NCI-H1694 (cell line): ENCODE results near the gene PDPK1.
"Not testable (repeated sequence)": the region's sequence is repeated elsewhere in the genome, so short reads cannot be mapped to it uniquely, and the experiment has no call there.

Source experiments
- DNase-seq: peaks from one replicate; lab custom pipeline; 2025; lab: John Stamatoyannopoulos, UW

The PDPK1 gene

DNA sequence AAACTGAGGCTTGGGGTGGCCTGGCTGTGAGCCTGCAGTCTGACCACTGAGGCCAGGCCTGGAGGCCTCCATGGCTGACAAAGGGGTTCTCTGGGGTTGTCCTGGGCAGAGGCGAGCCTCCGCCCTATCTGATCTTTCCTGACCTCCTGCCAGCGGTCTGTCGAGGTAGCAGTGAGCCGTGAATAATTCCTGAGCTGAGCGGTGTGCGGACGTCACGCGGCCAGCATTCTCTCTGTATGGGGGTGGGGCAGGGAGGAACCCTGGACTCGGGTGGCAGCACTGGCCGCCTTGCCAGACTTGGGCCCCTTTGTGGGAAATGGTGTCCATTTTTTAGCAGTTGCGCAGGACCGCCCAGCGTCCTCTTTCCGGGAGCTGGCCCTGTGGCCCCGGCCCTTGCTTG is 74.1 kb downstream of the PDPK1 start:
- DNase-seq = not testable (repeated sequence)

DNA sequence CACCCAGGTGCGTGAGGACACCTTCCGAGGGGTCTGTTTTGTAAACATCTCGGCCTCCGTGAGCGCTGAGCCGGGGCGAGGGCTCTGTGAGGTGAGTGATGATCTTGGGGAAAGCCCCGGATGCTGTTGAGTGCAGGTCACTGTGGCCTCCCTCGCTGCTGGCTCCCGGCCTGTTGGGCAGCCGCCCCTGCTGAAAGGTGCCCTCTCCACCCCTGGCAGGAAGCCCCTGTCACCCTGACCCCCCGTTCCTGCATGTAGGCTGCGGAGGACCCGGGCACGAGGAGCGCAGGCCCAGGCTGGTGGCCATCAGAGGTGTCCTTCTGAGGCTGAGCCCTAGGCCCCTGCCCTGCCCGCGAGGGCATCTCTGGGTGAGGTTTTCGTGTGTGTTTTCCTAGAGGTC is 75.4 kb downstream of the PDPK1 start:
- not testable (repeated sequence) for DNase-seq

DNA sequence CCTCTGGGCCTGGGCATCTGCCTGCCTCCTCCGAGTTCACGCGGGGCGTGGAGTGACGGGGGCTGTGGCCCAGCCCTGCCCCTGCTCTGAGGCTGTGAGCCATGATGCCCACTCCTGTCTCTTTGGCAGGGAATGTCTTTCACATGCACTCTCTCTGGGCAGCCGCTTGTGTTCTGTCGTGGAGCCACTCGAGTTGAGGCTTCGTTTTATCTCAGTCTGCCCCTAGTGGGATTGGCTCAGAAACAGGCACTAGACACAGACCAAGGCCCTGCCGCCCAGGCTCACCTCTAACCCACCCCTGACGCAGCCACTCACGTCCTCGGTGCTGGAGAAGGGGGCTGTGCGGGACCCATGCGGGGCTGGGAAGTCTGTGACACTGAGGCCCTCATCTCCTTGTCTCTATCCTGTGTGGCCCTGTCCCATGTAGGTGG is 77.0 kb downstream of the PDPK1 start:
- DNase-seq = no peak

DNA sequence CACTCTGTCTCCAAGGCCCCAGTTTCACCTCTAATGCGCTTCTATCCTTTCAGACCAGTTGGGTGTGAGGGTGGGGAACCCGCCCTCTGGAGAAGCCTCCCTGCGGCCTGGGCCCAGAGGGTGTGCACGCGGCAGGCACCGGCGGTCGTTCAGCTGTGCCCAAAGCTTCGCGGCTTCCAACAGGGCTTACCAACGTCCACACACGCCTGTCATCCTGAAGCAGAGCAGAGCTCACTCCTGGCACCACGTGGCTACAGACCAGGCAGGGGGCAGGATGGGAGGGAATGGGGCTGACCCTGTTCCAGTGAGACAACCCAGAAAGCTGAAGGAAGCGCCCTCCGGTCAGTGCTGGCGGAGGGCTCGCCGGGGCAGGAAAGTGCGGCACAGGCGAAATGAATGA is 81.1 kb downstream of the PDPK1 start:
- DNase-seq = not testable (repeated sequence)

DNA sequence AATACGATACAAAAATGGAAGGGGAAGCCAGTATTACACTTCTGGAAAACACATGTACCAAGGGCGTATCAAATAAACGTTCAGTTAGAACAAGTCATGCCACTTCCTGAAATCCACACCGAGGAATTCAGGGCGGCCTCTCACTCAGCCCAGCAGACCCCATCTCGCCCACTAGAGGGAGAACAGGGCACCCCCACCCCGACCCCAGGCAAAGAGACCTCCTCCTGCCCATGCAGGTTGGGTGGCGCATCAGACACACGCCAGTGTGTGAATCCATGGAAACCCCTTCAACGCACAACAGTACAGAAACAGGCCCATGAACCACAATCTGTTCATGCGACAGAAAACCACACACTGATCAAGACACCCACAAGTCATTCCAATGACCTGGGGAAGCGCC is 81.8 kb downstream of the PDPK1 start:
- DNase-seq = not testable (repeated sequence)

DNA sequence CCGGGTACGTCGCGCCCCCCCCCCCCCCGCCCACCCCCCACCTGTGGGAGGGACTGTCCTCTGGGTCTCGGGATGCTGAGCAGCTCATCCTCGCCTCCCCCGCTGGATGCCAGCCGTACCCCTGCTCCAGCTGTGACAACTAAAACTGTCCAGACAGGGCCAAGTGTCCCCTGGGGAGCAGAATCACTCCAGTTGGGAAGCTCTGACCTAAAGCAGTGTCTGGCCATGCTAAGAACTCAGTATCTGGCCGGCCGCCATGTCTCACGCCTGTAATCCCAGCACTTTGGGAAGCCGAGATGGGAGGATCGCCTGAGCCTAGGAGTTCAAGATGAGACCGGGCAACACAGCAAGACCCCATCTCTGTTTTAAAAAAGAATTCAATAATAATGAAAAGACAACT is 83.0 kb downstream of the PDPK1 start:
- not testable (repeated sequence) for DNase-seq

DNA sequence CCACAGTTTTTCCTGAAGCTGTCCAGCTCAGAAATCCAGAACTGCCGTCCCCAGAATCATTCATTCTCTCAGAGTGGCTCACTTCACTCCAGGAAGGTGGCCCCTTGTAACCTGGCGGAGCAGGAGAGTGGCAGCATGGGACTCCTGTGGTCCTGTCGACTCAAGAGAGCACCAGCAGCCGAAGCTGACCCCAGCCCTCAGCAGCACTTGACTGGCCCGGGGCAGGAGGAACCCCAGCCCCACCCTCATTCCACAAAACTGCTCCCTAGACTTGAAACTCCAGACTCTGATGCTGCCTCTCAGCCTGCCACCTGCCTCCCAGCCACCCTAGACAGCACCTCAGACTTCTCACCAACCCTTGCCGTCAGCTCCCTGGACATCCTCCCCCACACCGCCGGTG is 83.6 kb downstream of the PDPK1 start:
- DNase-seq = not testable (repeated sequence)

DNA sequence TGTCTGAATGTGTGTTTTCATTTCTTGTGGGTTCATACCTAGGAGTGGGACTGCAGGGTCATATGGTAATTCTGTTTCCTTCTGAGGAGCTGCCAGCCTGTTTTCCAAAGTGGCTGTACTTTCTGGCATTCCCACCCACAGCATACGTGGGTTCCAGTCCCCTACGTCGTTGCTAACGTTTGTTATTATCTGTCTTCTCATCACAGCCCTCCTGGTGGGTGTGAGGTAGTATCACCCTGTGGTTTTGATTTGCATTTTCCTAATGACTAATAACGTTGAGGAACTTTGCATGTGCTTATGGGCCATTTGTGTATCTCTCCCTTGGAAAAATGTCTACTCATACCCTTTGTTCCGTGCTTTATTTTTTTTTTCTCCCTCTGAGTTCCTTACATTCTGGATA is 89.3 kb downstream of the PDPK1 start:
- DNase-seq = not testable (repeated sequence)

DNA sequence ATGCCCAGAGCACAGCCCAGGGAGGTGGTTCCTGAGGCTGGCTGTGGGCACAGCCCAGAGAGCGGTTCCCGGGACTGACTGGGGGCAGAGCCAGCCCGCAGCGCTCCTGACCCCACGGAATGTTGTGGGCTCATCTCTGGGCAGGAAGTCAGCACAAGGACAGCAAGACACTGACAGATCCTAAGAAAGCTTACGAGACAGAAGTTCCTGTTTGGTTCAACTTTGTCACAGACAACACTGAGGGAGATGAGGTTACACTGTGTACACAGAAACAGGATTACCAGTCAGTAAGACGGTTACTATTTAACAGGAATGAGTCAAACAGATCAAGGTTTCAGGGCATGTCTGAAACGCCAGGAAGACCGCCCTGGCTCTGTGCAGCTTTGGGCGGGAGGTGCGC is 93.4 kb downstream of the PDPK1 start:
- not testable (repeated sequence) for DNase-seq

DNA sequence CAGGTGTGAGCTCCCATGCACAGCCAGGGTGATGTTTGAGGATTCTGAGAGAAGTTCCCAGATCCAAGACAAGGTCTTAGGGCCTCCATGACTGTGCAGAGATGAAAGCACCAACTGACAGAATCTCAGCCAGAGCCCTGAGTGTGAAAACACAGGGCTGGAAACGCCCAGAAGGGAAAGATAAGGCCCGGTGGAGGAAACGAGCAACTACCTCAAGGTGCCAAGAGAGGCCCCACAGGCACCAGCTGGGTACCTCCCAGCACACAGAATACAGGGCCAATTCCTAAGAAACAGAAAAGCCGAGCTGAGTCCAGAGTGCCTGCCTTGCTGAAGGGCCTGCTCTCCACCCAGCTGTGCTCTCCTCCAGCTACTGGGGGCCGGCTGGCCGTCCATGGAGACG is 94.5 kb downstream of the PDPK1 start:
- not testable (repeated sequence) for DNase-seq

DNA sequence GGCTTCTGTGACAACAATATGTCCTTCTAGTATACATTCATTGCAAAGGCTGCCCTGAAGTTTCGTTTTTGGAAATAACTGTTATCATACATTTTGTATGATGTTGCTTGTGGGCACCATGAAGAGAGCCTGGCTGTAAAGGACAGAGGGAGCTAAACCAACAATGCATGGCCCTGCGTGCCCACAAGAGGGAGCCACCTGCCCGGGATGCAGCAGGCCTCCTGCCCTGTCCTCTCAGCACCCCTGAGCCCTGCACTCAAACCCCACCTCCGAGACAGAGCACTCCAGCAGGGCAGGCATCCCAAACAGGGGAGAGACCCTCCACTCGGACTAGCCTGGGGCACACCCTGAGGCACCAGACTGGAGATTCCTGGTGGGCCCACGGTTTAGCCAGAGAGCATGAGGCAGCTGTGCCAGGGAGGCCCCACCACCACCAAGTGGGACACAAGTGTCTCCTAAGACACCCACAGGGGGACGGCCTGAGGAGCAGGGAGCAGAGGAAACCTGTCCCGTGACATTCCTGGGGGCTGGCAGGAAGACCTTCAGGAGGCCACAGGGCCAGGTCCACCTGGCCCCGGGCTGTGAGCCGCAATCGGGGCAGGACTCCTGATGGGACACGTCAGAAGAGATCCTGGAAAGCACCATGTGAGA is 101.4 kb downstream of the PDPK1 start:
- not testable (repeated sequence) for DNase-seq

DNA sequence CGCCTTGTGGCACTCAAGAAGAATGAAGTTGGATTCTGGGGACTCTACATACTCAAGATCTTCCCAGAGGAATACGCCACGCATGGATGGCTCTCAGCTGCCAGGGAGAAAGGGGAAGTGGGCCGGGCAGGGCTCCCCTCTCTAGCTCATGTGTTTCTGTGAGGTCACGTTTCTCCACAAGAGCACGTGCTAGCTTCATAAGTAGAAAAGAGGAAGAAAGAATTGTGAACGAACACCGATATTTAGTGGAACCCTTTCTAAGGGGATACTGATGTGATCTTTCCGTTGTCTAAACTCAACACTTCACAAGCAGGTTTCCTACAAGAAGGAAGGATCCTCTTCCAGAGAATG is 101.9 kb downstream of the PDPK1 start:
- not testable (repeated sequence) for DNase-seq

DNA sequence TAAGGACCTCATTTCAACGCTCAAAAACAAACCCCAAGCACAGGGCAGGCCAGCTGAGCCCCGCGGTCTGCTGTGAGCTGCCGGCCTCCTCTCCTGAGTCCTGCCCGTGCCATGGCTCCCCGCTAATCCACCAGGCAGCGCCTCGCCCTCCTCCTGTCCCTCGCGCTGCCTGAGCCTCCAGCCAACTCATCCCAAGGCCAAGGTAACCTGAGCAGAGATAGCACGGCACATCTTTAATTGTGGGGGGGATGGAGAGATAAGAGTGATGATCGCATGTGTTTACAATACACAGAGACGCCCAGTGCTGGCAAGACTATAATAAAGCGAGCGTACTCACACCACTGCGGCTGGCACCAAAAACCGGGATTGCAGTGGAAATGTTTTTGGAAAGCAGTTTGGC is 104.7 kb downstream of the PDPK1 start:
- not testable (repeated sequence) for DNase-seq

DNA sequence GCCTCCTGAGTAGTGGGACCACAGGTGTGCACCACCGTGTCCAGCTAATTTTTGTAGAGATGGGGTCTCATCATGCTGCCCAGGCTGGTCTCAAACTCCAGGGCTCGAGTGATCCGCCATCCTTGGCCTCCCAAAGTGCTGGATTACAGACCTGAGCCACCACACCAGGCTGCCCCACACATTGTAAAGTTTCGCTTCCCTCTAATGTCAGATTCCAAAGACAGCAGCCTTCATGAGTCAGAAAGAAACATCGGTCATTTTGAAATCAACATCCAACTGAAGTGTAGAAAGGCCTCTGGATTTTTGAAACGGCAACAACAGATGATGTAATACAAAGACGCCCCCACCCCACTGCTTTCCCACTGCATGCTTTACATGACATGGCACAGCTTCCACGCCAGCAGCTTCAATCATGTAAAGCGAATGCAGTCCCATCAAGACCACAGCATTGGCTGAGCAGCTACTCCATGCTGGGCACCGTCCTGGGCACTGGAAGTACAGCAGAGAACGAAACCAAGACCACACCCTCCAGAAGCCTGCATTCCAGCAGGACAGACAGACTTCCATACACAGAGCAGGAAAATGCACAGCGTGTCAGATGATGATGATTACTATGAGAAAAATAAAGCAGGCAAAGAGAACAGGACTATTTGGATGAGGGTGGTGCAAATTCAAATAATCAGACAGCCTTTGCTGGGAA is 107.1 kb downstream of the PDPK1 start:
- not testable (repeated sequence) for DNase-seq

DNA sequence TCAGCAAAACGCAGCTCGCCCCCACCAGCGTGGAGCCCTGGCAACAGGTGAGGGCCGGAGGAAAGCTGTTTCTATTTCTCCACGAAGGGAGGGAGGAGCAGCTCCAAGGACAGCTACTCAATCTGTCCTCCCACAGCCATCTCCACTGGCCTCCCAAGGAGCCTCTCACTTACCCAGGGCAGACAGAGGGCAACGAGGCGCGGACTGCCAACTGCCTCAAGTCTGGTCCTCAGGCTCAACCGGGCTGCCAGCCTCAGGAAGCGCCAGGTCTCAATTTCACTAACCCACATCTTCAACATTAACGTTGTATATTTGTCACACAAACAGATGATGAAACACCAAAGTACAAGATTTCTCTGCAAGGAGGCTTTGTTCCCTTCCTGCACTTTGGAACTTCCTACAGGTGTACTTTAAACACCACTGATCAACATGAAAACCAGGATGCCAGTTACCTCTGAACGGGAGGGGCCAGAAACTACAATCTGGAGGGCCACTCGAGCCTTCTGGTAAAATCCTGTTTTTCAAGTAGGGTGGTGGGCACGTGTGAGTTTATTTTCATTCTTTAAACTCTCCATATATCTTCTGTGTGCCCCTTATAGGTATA is 113.5 kb downstream of the PDPK1 start:
- not testable (repeated sequence) for DNase-seq
